ENCODE measurements around the gene CYP20A1.
"Not testable (repeated sequence)": the region's sequence is repeated elsewhere in the genome, so short reads cannot be mapped to it uniquely, and the experiment has no call there.

The CYP20A1 gene

GRCh38 chr2:203252818-203253217, 14.0 kb downstream of the CYP20A1 start:
- no peak for TF ChIP-seq CTCF (IDR thresholded peaks at IDR 0.05; ENCODE audit: control insufficient read depth, extremely low read depth, insufficient read depth)
- no peak for DNase-seq (ENCODE audit: low read depth)
- H3K4me3 ChIP-seq (ENCODE audit: low read depth, low read length): no peak overlapping the region

- H3K4me3 ChIP-seq (ENCODE audit: low read depth, low read length); DNase-seq (ENCODE audit: low read depth): not testable (repeated sequence)
These were observed 14.7 kb downstream of the CYP20A1 start for GRCh38 chr2:203253422-203254095.

GRCh38 chr2:203261326-203262159, 22.7 kb downstream of the CYP20A1 start:
- DNase-seq (ENCODE audit: low read depth): no peak
- no peak overlapping the region for H3K4me3 ChIP-seq (ENCODE audit: low read depth, low read length)
- no peak for TF ChIP-seq CTCF (IDR thresholded peaks at IDR 0.05; ENCODE audit: control insufficient read depth, extremely low read depth, insufficient read depth)

- TF ChIP-seq CTCF (IDR thresholded peaks at IDR 0.05; ENCODE audit: control insufficient read depth, extremely low read depth, insufficient read depth): no peak
- no peak for DNase-seq (ENCODE audit: low read depth)
- H3K4me3 ChIP-seq (ENCODE audit: low read depth, low read length): no peak overlapping the region
These were observed 40.5 kb downstream of the CYP20A1 start for GRCh38 chr2:203279288-203279687.

GRCh38 chr2:203280428-203281064, 41.7 kb downstream of the CYP20A1 start:
- no peak for DNase-seq (ENCODE audit: low read depth)
- no peak overlapping the region for H3K4me3 ChIP-seq (ENCODE audit: low read depth, low read length)
- no peak for TF ChIP-seq CTCF (IDR thresholded peaks at IDR 0.05; ENCODE audit: control insufficient read depth, extremely low read depth, insufficient read depth)

- no peak for TF ChIP-seq CTCF (IDR thresholded peaks at IDR 0.05; ENCODE audit: control insufficient read depth, extremely low read depth, insufficient read depth)
- no peak overlapping the region for H3K4me3 ChIP-seq (ENCODE audit: low read depth, low read length)
- no peak for DNase-seq (ENCODE audit: low read depth)
These were observed 43.3 kb downstream of the CYP20A1 start for GRCh38 chr2:203282101-203282500.

- H3K4me3 ChIP-seq (ENCODE audit: low read depth, low read length): no peak overlapping the region
- TF ChIP-seq CTCF (IDR thresholded peaks at IDR 0.05; ENCODE audit: control insufficient read depth, extremely low read depth, insufficient read depth): no peak
- DNase-seq (ENCODE audit: low read depth): no peak
These were observed 47.7 kb downstream of the CYP20A1 start for GRCh38 chr2:203286532-203286931.
